Medulla oblongata (tissue), 1 donor: ENCODE measurements around the gene MAST1.
A peak's percentile ranks its signal among the peaks of the same experiment; 100 is the strongest.
"Not testable (repeated sequence)": the region's sequence is repeated elsewhere in the genome, so short reads cannot be mapped to it uniquely, and the experiment has no call there.

Experiments used
- DNase-seq: peaks from one replicate; pipeline ENCODE4 v3.0.0-alpha.2; 2015; ENCODE audit errors: extremely low spot score

MAST1 gene

GRCh38 chr19:12891553-12892021 lies 53.3 kb downstream of the MAST1 start:
- DNase-seq: no peak

GRCh38 chr19:12893582-12893981 lies 55.3 kb downstream of the MAST1 start:
- no peak for DNase-seq

- no peak for DNase-seq
Measured at GRCh38 chr19:12896460-12896859, 58.1 kb downstream of the MAST1 start.

GRCh38 chr19:12899891-12900518 lies 61.7 kb downstream of the MAST1 start:
- no peak for DNase-seq

- DNase-seq: no peak
Measured at GRCh38 chr19:12907166-12907565, 68.9 kb downstream of the MAST1 start.

DNA sequence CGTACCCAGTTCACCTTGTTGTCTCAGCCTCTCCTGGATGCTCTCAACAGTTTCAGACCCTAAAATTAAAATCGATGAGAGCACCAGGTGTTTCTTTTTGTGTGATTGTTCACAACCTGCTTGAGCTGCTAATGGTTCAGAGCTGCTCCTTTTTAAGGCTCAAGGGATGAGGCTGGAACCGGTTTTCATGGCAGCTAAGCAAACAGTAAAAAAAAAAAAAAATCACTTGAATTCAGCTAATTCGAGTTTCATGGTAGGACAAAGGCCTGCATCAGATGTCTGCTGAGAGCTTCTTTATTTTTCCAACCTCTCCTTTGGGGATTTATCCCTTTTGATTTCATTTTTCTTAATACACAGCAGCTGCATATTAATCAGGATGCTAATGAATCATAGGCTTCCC lies 74.3 kb downstream of the MAST1 start:
- DNase-seq: no peak

GRCh38 chr19:12913011-12913561 lies 74.8 kb downstream of the MAST1 start:
- peak; percentile 87 for DNase-seq

GRCh38 chr19:12913851-12914690 lies 75.8 kb downstream of the MAST1 start:
- peak; percentile 60 for DNase-seq

DNA sequence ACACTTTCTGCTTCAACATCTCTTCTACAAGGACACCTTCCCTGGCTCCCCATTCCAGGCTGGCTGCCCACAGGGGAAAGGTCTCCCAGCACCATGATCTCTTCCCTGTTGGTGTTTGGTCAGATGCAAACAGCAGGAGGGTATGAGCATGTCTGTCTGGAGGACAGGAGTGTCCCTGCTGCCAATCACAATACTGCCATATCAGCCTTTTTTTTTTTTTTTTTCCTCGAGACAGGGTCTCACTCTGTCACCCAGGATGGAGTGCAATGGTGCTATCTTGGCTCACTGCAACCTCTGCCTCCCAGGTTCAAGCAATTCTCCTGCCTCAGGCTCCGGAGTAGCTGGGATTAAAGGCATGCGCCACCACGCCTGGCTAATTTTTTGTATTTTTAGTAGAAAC lies 77.5 kb downstream of the MAST1 start:
- DNase-seq: not testable (repeated sequence)

- no peak for DNase-seq
Measured at GRCh38 chr19:12918253-12918652, 79.9 kb downstream of the MAST1 start.

DNA sequence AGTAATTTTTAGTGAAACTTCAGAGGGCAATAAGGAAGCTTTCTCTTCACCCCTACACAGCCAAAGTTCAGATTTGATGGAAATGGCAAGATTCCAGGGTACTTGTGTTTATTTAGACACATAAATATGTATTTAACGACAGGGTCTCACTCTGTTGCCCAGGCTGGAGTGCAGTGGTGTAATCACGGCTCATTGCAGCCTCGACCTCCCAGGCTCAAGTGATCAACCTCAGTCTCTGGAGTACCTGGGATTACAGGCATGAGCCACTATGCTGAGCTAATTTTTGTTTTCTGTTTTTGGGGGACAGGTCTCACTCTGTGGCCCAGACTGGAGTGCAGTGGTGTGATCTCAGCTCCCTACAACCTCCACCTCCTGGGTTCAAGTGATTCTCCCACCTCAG lies 82.7 kb downstream of the MAST1 start:
- DNase-seq: no peak

DNA sequence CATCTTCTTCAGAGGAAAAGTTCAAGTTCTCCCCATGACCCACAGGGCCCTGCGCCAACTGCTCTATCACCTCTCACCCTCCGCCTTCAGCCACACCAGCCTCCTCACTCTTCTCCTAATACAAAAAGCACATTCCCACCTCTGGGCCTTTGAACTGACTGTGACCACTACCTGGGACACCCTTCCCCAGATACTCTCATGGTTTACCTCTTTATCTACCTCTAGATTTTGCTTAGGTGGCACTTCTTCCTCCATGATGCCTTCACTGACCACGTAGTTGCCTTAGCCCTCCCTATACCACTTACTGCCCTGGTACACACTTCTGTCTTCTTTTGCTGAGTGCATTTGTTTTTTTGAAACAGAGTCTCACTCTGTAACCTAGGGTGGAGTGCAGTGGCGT lies 84.6 kb downstream of the MAST1 start:
- DNase-seq: no peak
